ENCODE measurements around the gene DOP1B. TPM values are rescaled to one million over a fixed set of nuclear protein-coding genes. Genes with fewer than 3 reads are reported as not detected.
"Not testable (repeated sequence)": the region's sequence is repeated elsewhere in the genome, so short reads cannot be mapped to it uniquely, and the experiment has no call there.

Gene DOP1B
- total RNA-seq, 1 donor from 2014 or later = 4.5 TPM

DNA sequence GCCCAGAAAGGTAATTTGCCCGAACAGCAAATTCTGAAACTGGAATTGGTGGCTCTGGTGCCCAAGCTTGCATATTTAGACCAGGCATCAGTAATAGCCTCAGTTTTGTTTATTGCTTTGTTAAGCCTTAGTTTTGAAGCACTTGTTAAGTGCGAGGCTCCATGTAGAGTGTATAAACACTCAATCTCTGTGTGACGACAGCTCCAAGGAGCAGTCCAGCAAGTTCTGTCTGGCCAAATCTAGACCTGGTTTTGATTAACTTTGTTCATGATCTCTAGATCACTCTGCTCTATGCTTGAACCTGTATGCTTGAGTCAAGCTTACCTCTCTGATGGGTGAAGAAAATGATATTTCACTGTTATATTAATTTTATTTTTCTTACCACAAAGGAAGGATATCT lies 37.4 kb downstream of the DOP1B start:
- Histone ChIP-seq H3K36me3 (peaks cover 0 to 3% of the 10 kb centered on the region in 2 donors), H3K4me1 (no peaks in the 10 kb centered on the region), H3K27ac (no peak overlapping the region), H3K27me3 (no peaks in the 10 kb centered on the region), H3K4me3 (no peak overlapping the region), H3K9me3 (no peaks in the 10 kb centered on the region)
- TF ChIP-seq, protein P1, sequence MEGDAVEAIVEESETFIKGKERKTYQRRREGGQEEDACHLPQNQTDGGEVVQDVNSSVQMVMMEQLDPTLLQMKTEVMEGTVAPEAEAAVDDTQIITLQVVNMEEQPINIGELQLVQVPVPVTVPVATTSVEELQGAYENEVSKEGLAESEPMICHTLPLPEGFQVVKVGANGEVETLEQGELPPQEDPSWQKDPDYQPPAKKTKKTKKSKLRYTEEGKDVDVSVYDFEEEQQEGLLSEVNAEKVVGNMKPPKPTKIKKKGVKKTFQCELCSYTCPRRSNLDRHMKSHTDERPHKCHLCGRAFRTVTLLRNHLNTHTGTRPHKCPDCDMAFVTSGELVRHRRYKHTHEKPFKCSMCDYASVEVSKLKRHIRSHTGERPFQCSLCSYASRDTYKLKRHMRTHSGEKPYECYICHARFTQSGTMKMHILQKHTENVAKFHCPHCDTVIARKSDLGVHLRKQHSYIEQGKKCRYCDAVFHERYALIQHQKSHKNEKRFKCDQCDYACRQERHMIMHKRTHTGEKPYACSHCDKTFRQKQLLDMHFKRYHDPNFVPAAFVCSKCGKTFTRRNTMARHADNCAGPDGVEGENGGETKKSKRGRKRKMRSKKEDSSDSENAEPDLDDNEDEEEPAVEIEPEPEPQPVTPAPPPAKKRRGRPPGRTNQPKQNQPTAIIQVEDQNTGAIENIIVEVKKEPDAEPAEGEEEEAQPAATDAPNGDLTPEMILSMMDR (IDR thresholded peaks at IDR 0.05) = no peak
- intact Hi-C loops (cut with DNase I) = no loop called here
- DNase-seq (ENCODE audit: low spot score in 2 of 2) = no peak

DNA sequence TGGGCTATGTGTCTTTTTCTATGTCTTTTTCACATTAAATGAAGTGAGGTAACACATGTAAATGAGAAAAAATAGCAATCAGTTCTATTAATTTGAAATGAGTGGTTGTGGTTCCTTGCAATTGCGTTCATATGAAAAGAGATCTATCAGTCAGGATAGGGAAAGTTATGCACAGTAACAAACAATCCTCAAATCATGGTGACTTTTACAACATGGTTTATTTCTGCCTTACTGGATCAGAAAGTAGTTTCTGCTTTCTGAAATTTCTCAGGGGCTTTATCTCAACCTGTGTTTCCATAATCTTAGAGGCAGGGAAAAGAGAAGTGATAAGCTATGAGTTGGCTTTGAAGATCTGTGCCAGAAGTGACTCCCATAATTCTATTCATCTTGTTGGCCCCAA lies 39.0 kb downstream of the DOP1B start:
- DNase-seq (ENCODE audit: low spot score in 2 of 2) = no peak
- Histone ChIP-seq H3K4me1 (no peaks in the 10 kb centered on the region), H3K9me3 (no peaks in the 10 kb centered on the region), H3K27ac (no peak overlapping the region), H3K27me3 (no peaks in the 10 kb centered on the region), H3K36me3 (peaks cover 6 to 12% of the 10 kb centered on the region in 2 donors), H3K4me3 (no peak overlapping the region)
- TF ChIP-seq, protein P1 (IDR thresholded peaks at IDR 0.05) = no peak
- intact Hi-C loops (cut with DNase I) = no loop called here

DNA sequence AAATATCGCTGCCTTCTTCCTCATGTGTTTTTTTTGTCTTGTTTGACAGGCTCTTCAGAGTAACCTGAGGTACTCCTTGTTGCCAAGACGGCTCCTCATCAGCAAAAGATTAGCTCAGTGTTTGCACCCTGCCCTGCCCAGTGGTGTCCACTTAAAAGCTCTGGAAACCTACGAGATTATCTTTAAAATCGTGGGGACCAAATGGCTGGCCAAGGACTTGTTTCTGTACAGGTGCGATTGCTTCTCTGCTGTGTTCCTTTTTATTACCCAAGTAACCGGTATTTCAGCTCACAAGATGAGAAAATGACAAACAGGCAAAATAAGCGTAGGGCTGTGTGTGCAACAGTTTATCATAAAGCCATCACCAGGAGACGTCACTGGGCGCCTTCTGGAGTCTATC lies 42.4 kb downstream of the DOP1B start:
- Histone ChIP-seq H3K27me3 (no peaks in the 10 kb centered on the region), H3K9me3 (no peaks in the 10 kb centered on the region), H3K4me1 (no peaks in the 10 kb centered on the region), H3K36me3 (peaks cover 6 to 12% of the 10 kb centered on the region in 2 donors), H3K4me3 (no peak overlapping the region), H3K27ac (no peak overlapping the region)
- TF ChIP-seq, protein P1 (IDR thresholded peaks at IDR 0.05) = no peak
- DNase-seq (ENCODE audit: low spot score in 2 of 2) = no peak
- intact Hi-C loops (cut with DNase I) = no loop called here

DNA sequence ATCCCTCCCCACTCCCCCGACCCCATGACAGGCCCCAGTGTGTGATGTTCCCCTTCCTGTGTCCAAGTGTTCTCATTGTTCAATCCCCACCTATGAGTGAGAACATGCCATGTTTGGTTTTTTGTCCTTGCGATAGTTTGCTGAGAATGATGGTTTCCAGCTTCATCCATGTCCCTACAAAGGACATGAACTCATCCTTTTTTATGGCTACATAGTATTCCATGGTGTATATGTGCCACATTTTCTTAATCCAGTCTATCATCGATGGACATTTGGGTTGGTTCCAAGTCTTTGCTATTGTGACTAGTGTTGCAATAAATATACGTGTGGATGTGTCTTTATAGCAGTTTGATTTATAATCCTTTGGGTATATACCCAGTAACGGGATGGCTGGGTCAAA lies 43.0 kb downstream of the DOP1B start:
- H3K4me3 ChIP-seq; H3K9me3 ChIP-seq; H3K27ac ChIP-seq; H3K27me3 ChIP-seq; H3K4me1 ChIP-seq; intact Hi-C loops (cut with DNase I); DNase-seq (ENCODE audit: low spot score in 2 of 2): not testable (repeated sequence)
- H3K36me3 ChIP-seq = peaks cover 6 to 12% of the 10 kb centered on the region in 2 donors

DNA sequence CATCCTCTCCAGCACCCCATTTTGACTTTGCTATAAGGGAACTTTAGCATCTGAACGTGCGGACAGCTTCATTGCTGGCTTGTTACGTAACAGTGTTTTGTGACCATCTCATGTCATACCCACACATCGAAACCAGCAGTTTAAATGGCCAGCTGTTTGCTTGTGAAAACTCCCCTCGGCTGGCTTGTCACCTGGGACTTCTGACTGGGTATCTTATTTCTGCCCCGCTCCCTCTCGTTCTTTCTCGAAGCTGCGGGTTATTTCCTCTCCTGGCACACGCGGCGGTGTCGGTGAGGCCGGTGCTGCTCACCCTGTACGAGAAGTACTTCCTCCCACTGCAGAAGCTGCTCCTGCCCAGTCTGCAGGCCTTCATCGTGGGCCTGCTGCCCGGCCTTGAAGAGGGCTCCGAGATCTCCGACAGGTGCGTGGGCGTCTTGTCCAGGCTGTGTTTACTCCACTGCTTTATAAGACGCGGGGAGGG lies 43.5 kb downstream of the DOP1B start:
- Histone ChIP-seq H3K4me1 (no peaks in the 10 kb centered on the region), H3K27me3 (no peaks in the 10 kb centered on the region), H3K4me3 (no peak overlapping the region), H3K36me3 (peaks cover 6 to 12% of the 10 kb centered on the region in 2 donors), H3K9me3 (no peaks in the 10 kb centered on the region), H3K27ac (no peak overlapping the region)
- TF ChIP-seq, protein P1 (IDR thresholded peaks at IDR 0.05) = no peak
- DNase-seq (ENCODE audit: low spot score in 2 of 2) = no peak
- intact Hi-C loops (cut with DNase I) = no loop called here

DNA sequence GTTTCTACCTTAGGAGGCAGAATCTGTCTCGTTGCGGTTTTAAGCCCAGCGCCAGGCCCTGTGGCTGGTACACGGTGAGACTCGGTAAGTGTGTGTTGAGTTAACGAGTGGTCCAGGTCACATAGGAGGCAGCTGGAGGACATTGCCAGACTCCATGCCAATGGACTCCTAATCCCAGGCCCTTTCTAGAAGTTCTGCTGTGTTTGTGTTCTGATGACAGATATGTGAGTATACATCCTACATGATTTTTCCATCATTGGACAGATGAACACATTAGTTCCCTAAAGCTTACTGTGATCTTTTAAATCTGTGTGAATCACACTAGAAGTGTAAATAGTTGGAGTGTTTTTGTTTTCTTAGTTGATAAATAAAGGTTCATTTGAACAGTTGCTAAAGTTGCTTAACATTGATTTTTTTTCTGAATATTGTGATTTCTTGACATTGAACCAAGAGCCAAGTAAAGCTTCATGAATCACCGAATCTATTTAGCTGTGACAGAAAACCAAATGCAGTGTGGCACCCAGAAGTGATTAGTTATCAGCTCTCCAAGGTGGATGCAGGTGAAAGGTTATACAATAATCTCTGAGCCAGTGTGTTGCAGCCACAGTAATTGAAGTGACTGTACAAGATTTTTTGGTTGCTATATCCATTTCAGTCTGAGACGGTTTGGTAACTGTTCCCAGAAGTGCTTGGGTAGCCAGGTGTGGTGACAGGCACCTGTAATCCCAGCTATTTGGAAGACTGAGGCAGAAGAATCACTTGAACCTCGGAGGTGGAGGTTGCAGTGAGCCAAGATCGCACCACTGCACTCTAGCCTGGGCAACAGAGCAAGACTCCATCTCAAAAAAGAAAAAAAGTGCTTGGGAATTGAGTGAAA lies 46.3 kb downstream of the DOP1B start:
- Histone ChIP-seq H3K27ac (no peak overlapping the region), H3K4me1 (no peaks in the 10 kb centered on the region), H3K36me3 (peaks cover 6 to 12% of the 10 kb centered on the region in 2 donors), H3K4me3 (no peak overlapping the region), H3K27me3 (no peaks in the 10 kb centered on the region), H3K9me3 (no peaks in the 10 kb centered on the region)
- intact Hi-C loops (cut with DNase I) = no loop called here
- no peak for DNase-seq (ENCODE audit: low spot score in 2 of 2)
- TF ChIP-seq, protein P1 (IDR thresholded peaks at IDR 0.05) = no peak
